ENCODE data around the gene OR51S1. TPM values are rescaled to one million over a fixed set of nuclear protein-coding genes. Genes with fewer than 3 reads are reported as not detected.

OR51S1 gene
- total RNA-seq (under 1 TPM in 1 of 2 donors, not detected in 1; 0.31 TPM), polyA plus RNA-seq (ENCODE audit: insufficient read depth, low read depth, low replicate concordance) (not detected)
- long read RNA-seq, donor 1, result 0 reads
- long read RNA-seq, donor 2, result 0 reads

GRCh38 chr11:4848908-4849532 is at the start of gene OR51S1:
Gene OR51S1, minus strand, starts transcription at chr11:4849208. Its CDS starts 0 bp downstream, at chr11:4849208.
- H3K4me3 ChIP-seq, result no peak within 1 kb of the TSS
- no peaks in the 10 kb centered on the region for H3K36me3 ChIP-seq (ENCODE audit: low read depth, missing control alignments)
- no peaks in the 10 kb centered on the region for H3K27me3 ChIP-seq
- WGBS, 2 donors, result 75 to 79% methylated on average over 9 of the region's 9 CpGs
- DNase-seq, result no peak
- H3K27ac ChIP-seq, result no peak within 1 kb of the TSS
- no peaks in the 10 kb centered on the region for H3K9me3 ChIP-seq
- TF ChIP-seq CTCF (IDR thresholded peaks at IDR 0.05) (no peak), POLR2A (IDR thresholded peaks at IDR 0.05) (no peak)
- intact Hi-C loops (cut with DNase I; ENCODE audit: low total_unique reads), result no loop called here
- no peaks in the 10 kb centered on the region for H3K4me1 ChIP-seq

GRCh38 chr11:4891996-4892640 is 43.1 kb upstream of the OR51S1 start:
- Histone ChIP-seq H3K36me3 (ENCODE audit: low read depth, missing control alignments) (no peaks in the 10 kb centered on the region), H3K27ac (no peak overlapping the region), H3K27me3 (no peaks in the 10 kb centered on the region), H3K4me1 (no peaks in the 10 kb centered on the region), H3K9me3 (no peaks in the 10 kb centered on the region), H3K4me3 (no peak overlapping the region)
- no peak for DNase-seq
- 83 to 84% methylated on average over 1 of the region's 1 CpG for WGBS, 2 donors
- intact Hi-C loops (cut with DNase I; ENCODE audit: low total_unique reads), result no loop called here
- no peak for TF ChIP-seq POLR2A (IDR thresholded peaks at IDR 0.05)
- no peak for TF ChIP-seq CTCF (IDR thresholded peaks at IDR 0.05)

GRCh38 chr11:4890279-4890678 is 41.3 kb upstream of the OR51S1 start:
- Histone ChIP-seq H3K27ac (no peak overlapping the region), H3K4me3 (no peak overlapping the region), H3K9me3 (no peaks in the 10 kb centered on the region), H3K36me3 (ENCODE audit: low read depth, missing control alignments) (no peaks in the 10 kb centered on the region), H3K4me1 (no peaks in the 10 kb centered on the region), H3K27me3 (no peaks in the 10 kb centered on the region)
- DNase-seq, result no peak
- TF ChIP-seq POLR2A (IDR thresholded peaks at IDR 0.05) (no peak), CTCF (IDR thresholded peaks at IDR 0.05) (no peak)
- 96 to 99% methylated on average over 2 of the region's 2 CpGs for WGBS, 2 donors
- intact Hi-C loops (cut with DNase I; ENCODE audit: low total_unique reads), result no loop called here

- 0 to 2% methylated on average over 1 of the region's 1 CpG for WGBS, 2 donors
- Histone ChIP-seq H3K4me3 (no peak overlapping the region), H3K27ac (no peak overlapping the region), H3K27me3 (no peaks in the 10 kb centered on the region), H3K9me3 (no peaks in the 10 kb centered on the region), H3K36me3 (ENCODE audit: low read depth, missing control alignments) (no peaks in the 10 kb centered on the region), H3K4me1 (no peaks in the 10 kb centered on the region)
- DNase-seq, result no peak
- TF ChIP-seq POLR2A (IDR thresholded peaks at IDR 0.05), result no peak
- TF ChIP-seq CTCF (IDR thresholded peaks at IDR 0.05), result no peak
- intact Hi-C loops (cut with DNase I; ENCODE audit: low total_unique reads), result no loop called here
Measured at GRCh38 chr11:4887591-4887990, 38.6 kb upstream of the OR51S1 start.

All from testis (tissue), 5 donors.